Astrocyte (in vitro differentiated cells and primary cell): ENCODE results near the gene OSBPL6.

Experiments
- EZH2 ChIP-seq: IDR thresholded peaks from 2 replicates; pipeline ENCODE4 v1.6.1; 2012; ENCODE audit warnings: mild to moderate bottlenecking, low read length, inconsistent platforms; ENCODE audit not compliant: insufficient read depth
- TF ChIP-seq, protein P1 (sequence below): IDR thresholded peaks from 2 replicates; pipeline ENCODE4 v1.5.1; 2011; ENCODE audit warnings: low read depth, mild to moderate bottlenecking, inconsistent platforms, low read length, moderate library complexity; ENCODE audit not compliant: insufficient read depth

DNA sequence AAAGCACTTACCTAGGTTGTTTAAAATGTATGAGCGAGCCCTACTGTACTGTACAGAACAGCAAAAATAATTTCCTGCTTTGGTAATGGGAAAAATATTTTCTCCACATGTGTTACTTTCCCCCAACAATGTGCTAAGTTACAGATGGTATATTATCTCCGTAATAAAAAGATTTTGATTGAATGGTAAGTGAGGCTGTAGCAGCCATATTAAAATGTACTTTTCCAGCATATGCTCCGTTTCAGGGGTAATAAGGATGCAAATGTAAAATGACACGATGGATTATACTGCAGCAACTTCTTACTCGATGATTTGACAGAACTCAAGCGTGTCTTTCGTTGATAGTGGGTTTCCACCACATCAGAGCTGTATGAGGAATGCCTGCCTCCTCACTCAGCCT is 50.5 kb downstream of the OSBPL6 start:
- TF ChIP-seq, protein P1, sequence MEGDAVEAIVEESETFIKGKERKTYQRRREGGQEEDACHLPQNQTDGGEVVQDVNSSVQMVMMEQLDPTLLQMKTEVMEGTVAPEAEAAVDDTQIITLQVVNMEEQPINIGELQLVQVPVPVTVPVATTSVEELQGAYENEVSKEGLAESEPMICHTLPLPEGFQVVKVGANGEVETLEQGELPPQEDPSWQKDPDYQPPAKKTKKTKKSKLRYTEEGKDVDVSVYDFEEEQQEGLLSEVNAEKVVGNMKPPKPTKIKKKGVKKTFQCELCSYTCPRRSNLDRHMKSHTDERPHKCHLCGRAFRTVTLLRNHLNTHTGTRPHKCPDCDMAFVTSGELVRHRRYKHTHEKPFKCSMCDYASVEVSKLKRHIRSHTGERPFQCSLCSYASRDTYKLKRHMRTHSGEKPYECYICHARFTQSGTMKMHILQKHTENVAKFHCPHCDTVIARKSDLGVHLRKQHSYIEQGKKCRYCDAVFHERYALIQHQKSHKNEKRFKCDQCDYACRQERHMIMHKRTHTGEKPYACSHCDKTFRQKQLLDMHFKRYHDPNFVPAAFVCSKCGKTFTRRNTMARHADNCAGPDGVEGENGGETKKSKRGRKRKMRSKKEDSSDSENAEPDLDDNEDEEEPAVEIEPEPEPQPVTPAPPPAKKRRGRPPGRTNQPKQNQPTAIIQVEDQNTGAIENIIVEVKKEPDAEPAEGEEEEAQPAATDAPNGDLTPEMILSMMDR = no peak
- TF ChIP-seq EZH2 = no peak
